Cerebellar nuclear complex (tissue), 1 donor: Measurements from ENCODE around the gene CCDC92.

ENCODE experiments used
- DNase-seq, 2 experiments: peaks; one replicate each; lab custom pipeline; 2025; lab: John Stamatoyannopoulos, UW

CCDC92 gene, protein sequence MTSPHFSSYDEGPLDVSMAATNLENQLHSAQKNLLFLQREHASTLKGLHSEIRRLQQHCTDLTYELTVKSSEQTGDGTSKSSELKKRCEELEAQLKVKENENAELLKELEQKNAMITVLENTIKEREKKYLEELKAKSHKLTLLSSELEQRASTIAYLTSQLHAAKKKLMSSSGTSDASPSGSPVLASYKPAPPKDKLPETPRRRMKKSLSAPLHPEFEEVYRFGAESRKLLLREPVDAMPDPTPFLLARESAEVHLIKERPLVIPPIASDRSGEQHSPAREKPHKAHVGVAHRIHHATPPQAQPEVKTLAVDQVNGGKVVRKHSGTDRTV

GRCh38 chr12:123972457-123973401 is at the start of gene CCDC92, which contains the start of gene ZNF664:
TSS of gene CCDC92 (minus strand) at chr12:123972831. CDS start at chr12:123944305, 28,526 bp downstream.
TSS of gene ZNF664 (plus strand) at chr12:123973215. CDS start at chr12:124012145, 38,930 bp downstream.
- peak in 1 of 2 experiments; percentile 33 for DNase-seq

DNA sequence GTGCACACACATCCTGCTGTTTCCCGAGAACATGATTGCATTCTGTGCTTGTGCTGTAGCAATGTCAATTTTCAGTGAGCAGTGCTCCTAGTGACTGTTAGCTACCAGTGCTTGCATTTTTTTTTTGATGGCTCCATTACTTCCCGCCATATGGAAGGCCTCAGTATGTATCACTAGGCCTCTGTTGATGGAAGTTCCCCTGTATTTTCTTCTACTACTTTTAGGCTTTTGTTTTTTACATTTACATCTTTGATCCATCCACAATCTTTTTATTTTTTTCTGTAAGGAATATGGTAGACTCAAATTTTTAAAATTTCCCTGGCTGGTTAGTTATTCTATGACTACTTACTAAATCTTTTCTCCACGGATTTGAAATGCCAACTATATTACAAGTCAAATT is 49.5 kb upstream of the CCDC92 start:
- DNase-seq = no peak

DNA sequence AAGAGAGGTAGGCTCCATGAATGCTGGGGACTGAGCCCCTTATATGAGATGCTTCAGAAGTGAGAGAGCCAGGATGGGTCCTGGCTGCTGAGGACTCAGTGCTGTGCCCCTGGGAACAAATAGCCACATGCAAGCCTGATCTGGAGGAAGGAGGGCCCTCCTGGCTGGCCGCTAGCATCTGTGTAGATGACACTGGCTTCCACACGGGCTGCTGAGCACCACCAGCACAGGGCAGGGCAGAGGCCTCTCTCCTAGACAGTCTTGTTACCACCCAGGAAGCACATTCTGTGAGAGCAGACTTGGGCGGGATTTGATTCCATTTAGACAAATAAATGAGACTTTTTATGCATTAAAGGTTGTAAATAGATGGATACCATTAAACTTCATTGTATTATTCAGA is 48.4 kb upstream of the CCDC92 start:
- DNase-seq = no peak

- DNase-seq = no peak
Observed at GRCh38 chr12:124020514-124020949, 47.9 kb upstream of the CCDC92 start.

DNA sequence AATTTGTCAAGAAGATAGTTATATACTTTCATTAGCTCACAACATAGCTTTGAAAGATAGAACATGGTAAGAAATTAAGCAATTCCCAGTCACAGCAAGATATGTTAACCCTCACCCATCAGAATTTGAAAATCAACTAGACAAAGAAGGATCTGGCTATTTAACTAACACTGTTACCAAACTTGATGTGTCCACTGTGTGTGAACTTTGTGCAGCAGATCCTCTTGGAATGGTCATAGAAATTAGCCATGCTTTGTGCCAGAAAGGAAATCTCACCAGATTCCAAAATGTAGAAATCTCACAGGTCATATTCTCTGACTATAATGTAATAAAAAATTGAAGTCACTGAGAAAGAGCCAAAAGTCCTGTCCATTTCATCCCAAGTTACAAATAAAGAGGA is 46.5 kb upstream of the CCDC92 start:
- no peak for DNase-seq

DNA sequence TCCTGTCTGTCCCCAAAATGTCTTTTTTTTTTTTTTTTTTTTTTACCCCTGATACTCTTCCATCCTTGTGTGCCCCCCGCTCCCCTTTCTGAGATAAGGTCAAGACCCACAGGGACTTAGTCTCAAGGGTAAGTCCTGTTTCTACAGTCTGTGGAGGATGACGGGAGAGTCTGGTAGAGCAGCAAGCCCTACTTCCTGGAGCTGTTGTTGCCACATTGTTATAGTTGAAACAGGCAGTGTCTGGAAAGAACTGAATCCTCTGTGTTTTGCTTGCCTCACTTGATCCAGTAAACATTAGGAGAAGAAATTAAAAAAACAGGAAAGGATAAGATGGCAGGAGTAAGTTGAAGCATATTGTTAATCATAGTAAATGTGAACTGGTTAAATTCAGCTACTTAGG is 45.9 kb upstream of the CCDC92 start:
- DNase-seq = no peak

DNA sequence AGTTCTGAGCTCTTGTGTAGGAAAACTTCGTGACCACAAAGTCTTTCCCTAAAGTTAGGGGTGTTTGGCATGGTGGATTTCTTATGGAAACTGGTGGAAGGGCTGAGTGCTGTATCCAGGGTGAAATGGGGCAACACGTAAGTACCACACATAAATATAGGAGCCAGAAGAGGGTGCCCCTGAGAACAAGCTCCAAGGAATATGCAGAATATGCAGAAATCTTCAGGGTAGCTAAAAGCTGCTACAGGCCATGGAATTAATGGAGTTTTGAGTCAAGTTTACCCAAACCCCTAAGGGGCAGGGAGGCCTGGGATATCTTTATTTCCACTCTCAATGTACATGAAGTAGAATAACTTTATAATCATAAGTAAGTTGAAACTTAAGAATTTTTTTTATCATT is 44.4 kb upstream of the CCDC92 start:
- no peak for DNase-seq

GRCh38 chr12:124015494-124016461 is 43.1 kb upstream of the CCDC92 start:
- no peak for DNase-seq

DNA sequence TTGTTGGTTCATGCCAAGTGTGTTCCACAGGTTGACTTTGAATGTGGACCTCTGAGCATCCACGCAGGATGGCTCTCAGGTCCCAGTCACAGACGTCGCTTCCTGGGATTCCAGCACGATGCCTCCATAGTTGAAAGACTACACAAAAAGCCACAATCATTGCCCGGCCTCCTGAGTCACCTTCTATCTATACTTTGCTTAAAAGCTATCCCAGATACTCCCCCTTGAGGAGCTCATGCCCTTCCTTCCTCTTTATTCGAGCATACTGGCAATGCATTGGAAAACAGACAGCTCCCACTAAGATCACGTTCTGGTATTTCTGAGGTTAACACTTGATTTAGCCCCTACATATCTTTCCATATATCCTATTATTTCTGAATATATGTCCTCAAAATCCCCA is 40.4 kb upstream of the CCDC92 start:
- no peak for DNase-seq

- no peak for DNase-seq
Observed at GRCh38 chr12:124011435-124012115, 38.9 kb upstream of the CCDC92 start.

DNA sequence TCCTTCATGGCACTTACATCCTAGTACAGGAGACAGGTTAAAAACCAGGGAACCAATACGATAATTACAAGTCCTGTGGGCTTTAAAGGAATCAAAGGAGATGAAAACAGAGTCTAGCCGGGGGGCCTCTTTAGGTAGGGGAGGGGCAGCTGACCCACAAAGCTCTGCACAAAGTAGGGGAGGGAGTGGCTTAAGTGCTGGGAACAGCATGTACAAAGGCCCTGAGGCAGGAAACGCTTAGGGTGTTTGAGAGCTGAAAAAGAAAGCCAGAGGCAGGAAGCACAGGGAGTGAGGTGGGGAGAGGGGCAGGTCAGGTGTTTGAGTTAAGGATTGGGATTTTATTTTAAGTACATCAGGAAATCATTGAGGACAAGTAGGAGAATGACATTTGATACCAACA is 38.1 kb upstream of the CCDC92 start:
- no peak for DNase-seq

- DNase-seq = no peak
Observed at GRCh38 chr12:124009781-124010180, 37.1 kb upstream of the CCDC92 start.

DNA sequence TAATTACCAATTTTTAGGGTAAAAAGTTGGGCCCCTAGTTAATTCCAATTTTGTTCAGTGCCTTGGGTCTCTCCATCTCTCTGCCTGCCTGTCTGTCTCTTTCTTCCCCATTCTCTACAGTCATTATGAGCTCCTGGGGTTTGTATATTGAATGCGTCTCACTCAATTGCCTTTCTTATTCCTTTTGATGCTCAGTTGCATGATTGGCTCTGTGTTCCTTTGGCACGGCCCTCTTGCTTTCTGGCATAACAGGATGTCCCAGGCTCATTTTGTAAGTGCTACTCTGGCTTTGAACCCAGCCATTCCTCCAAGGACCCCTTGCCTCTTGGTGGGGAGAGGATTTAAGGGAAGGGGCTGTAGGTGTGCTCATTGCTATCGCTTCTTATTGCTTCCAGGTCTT is 36.0 kb upstream of the CCDC92 start:
- no peak for DNase-seq

GRCh38 chr12:124007826-124008570 is 35.4 kb upstream of the CCDC92 start:
- DNase-seq = no peak

DNA sequence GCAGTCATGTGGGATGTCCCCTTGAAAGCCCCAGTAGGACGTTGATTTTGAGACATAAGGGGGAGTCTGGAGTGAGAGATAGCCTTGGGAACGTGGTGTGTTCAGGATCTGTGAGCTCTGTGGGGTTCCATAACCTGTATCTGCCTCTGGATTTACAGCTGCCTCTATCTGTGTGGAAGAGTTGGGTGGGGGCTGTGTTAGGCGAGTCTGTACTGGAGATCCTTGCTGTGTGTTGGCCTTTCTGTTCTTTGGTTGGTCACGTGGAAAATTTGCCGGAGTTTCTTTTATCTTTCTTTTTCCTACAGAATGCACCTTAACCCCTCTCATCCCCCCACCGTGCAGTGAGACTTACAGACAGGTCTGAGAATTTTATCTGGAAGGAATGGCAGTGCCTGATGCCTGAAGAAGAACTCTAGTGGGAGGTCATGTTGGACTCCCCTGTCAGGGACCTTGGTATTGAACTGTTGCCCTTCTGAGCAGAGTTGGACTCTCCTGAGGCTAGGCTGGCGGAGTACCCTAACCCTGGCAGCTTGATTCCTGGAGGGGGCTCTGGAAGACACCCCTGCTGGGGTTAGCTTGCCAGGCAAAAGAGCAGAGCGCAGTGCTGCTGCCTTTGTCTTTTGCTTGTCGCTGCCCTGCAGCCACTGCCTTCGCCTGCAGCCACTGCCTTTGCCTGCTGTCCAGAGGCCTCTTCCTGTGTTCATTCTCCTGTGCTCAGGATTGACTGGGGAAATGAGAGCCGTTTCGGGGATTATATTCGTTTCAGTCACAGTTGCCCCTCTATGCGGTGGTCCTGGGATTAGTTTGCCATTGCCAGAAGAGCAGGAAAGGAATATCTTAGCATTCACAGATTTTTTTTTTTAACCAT is 34.4 kb upstream of the CCDC92 start:
- DNase-seq = no peak

DNA sequence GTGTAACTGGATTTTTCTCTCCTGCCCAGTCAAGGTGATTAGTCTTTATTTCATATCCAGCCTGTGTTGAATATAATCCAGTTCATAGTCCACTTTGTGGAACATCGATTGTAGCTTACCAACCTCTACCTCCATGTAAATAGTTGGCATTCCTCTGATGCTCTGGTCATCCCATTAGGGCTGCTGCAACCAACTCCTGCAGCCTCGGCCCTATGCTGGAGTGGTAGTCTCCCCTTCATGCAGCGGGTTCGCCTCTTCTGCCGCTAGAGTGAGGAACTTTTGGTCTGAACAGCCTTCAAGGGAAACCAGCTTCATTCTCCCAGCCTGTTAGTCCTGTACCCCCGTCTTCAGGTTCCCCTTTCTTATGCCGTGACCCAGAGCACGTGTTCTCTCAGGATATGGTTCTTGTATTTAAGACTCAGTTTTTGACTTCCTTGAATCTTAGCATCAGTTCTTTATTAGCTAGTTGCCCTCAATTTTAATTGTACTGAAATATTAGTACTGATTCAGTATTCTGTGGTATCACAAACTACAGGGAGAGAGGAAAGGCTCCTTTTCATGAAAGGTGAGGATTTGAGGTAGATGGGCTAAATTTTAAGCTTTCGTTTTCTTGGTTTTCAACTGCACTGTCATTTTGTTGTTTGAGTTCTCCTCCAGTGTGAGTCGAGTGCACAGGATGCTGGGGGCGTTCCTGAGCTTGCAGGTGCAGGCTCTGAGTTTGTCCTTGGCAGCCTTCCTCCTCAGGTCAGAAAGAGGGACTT is 33.6 kb upstream of the CCDC92 start:
- no peak for DNase-seq

- no peak for DNase-seq
Observed at GRCh38 chr12:124004233-124004875, 31.7 kb upstream of the CCDC92 start.

GRCh38 chr12:124002654-124003053 is 30.0 kb upstream of the CCDC92 start:
- DNase-seq = no peak
